Esophagus muscularis mucosa (tissue), 4 donors: ENCODE results near the gene LIMS1. TPM values are rescaled to one million over a fixed set of nuclear protein-coding genes. Genes with fewer than 3 reads are reported as not detected.

Experiments
- DNase-seq: peaks from one replicate; pipeline ENCODE4 v3.0.0-alpha.2; 2017; ENCODE audit errors: extremely low spot score
- H3K27ac ChIP-seq, 4 donors: fragments of 200-600 bp; sonication (generic); replicated peaks in 1 of 4; 1 replicate in 3 of 4; 2 replicates in 1 of 4; pipeline ENCODE4 v1.5.1; 2016 to 2019; ENCODE audit warnings: mild to moderate bottlenecking in 1 of 4
- H3K27me3 ChIP-seq, 4 donors: fragments of 200-600 bp; sonication (generic); one replicate each; pipeline versions ENCODE4 v1.5.1 to v1.6.0; 2016 to 2019
- H3K36me3 ChIP-seq, 4 donors: fragments of 200-600 bp; sonication (generic); one replicate each; pipeline ENCODE4 v1.5.1; 2016 to 2019
- H3K4me1 ChIP-seq, 4 donors: fragments of 200-600 bp; sonication (generic); one replicate each; pipeline ENCODE4 v1.5.1; 2016 to 2019
- H3K4me3 ChIP-seq, 4 donors: fragments of 200-600 bp; sonication (generic); 1 replicate in 2 of 4; 2 replicates in 2 of 4; pipeline ENCODE4 v1.5.1; 2016 to 2019; ENCODE audit warnings: mild to moderate bottlenecking in 4 of 4, moderate library complexity in 1 of 4
- H3K9me3 ChIP-seq, 4 donors: fragments of 200-600 bp; sonication (generic); 1 replicate in 3 of 4; 2 replicates in 1 of 4; pipeline ENCODE4 v1.5.1; 2016 to 2019
- EP300 ChIP-seq: sonication (generic); formaldehyde crosslinking; IDR thresholded peaks from one replicate; pipeline ENCODE4 v1.6.1; 2017; ENCODE audit warnings: antibody characterized with exemption
- POLR2A ChIP-seq: fragments of 450-650 bp; IDR thresholded peaks from one replicate; pipeline ENCODE4 v1.6.1; 2017; ENCODE audit warnings: antibody characterized with exemption, moderate library complexity, mild to moderate bottlenecking, low read depth
- POLR2AphosphoS5 ChIP-seq, 2 donors: sonication (generic); formaldehyde crosslinking; IDR thresholded peaks; one replicate each; pipeline ENCODE4 v1.6.1; 2017; ENCODE audit warnings: antibody characterized with exemption in 2 of 2
- WGBS: methylation state at CpG from one replicate; pipeline ENCODE4 v1.1.5; 2018; 5-methylcytosine and 5-hydroxymethylcytosine counted together
- intact Hi-C: fragments of 100-400 bp; cut with DNase I; formaldehyde crosslinking; loops from one replicate; pipeline ENCODE4 v1.15.1; 2023
- total RNA-seq, 4 donors: library from RNA; depleted of rRNA; stranded (reverse); fragments of >200 nt; gene quantifications; one replicate each; pipeline versions ENCODE4 v1.1.0 to v1.2.1, GENCODE V29; 2016
- TF ChIP-seq, protein P1 (sequence below), 3 experiments: fragments of 200-600 bp in 2 of 3; fragments of 450-650 bp in 1 of 3; sonication (generic) in 2 of 3; IDR thresholded peaks; one replicate each; pipeline ENCODE4 v1.5.1; 2017 to 2019; ENCODE audit warnings: antibody characterized with exemption in 3 of 3, mild to moderate bottlenecking in 2 of 3, moderate library complexity in 1 of 3

The LIMS1 gene, protein sequence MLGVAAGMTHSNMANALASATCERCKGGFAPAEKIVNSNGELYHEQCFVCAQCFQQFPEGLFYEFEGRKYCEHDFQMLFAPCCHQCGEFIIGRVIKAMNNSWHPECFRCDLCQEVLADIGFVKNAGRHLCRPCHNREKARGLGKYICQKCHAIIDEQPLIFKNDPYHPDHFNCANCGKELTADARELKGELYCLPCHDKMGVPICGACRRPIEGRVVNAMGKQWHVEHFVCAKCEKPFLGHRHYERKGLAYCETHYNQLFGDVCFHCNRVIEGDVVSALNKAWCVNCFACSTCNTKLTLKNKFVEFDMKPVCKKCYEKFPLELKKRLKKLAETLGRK
- total RNA-seq = 100 to 1,000 TPM in 3 of 4 donors, 10 to 100 TPM in 1; 71.0 to 141 (median 123) TPM

DNA sequence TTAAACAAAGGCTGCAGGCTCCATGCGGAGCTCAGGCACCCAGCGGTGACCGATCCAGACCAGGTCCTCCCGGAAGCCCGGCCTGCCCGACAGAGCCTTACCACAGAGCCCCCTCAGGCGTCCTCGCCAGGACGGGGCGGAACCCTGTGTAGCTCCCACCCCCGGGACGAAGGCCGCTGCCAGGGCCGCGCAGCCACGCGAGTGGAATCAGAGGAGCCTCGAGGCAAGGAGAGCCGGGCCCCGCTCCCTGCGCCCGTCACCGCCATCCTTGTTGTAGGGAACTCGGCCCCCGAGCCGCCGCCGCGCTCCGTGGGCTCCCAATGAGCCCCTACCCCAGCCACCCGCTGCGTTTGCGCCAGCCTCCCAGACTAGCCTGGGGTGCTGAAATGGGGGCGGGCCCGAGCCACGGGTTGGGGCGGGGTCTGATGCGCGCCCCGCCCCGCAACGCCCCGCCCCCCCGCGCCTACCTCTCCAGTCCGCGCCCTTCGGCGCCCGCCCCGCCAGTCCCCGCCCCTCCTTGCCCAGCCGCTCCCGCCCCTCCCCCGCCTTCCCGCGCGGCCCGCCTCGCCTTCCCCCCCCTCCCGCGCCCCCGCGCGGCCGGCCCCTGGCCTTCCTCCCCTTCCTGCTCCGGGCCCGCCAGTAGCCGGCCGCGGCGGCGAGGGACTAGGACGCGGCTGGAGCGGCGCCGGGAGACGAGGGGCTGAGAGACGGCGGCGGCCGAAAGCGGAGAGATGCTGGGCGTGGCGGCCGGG lies at the start of gene LIMS1:
LIMS1 (plus strand) TSS at position 639 of the 752 bp plus-strand sequence; CDS start at position 732, 93 bp downstream.
- WGBS = 0% methylated on average over 10 of the region's 87 CpGs

GRCh38 chr2:108485253-108485652 lies 49.0 kb upstream of the LIMS1 start:
- no peak for DNase-seq
- H3K27ac ChIP-seq = no peak overlapping the region
- WGBS = 97% methylated on average over 2 of the region's 2 CpGs
- no peaks in the 10 kb centered on the region for H3K27me3 ChIP-seq
- no peak for TF ChIP-seq POLR2A
- no peak for TF ChIP-seq POLR2AphosphoS5 (IDR thresholded peaks at IDR 0.05)
- no peak for TF ChIP-seq EP300
- TF ChIP-seq, protein P1, sequence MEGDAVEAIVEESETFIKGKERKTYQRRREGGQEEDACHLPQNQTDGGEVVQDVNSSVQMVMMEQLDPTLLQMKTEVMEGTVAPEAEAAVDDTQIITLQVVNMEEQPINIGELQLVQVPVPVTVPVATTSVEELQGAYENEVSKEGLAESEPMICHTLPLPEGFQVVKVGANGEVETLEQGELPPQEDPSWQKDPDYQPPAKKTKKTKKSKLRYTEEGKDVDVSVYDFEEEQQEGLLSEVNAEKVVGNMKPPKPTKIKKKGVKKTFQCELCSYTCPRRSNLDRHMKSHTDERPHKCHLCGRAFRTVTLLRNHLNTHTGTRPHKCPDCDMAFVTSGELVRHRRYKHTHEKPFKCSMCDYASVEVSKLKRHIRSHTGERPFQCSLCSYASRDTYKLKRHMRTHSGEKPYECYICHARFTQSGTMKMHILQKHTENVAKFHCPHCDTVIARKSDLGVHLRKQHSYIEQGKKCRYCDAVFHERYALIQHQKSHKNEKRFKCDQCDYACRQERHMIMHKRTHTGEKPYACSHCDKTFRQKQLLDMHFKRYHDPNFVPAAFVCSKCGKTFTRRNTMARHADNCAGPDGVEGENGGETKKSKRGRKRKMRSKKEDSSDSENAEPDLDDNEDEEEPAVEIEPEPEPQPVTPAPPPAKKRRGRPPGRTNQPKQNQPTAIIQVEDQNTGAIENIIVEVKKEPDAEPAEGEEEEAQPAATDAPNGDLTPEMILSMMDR (IDR thresholded peaks at IDR 0.05) = no peak
- H3K9me3 ChIP-seq = no peaks in the 10 kb centered on the region
- intact Hi-C loops = no loop called here
- H3K4me3 ChIP-seq = no peak overlapping the region
- H3K36me3 ChIP-seq = peaks cover 22 to 90% (median 66%) of the 10 kb centered on the region in 4 donors
- H3K4me1 ChIP-seq = no peaks in the 10 kb centered on the region

More for the DNA sequence above, at the start of gene LIMS1:
- DNase-seq = peak; percentile 97
- Histone ChIP-seq H3K27ac (peak within 1 kb of the TSS; percentile 90 to 98 (median 96)), H3K9me3 (no peaks in the 10 kb centered on the region), H3K27me3 (no peaks in the 10 kb centered on the region), H3K36me3 (no peaks in the 10 kb centered on the region), H3K4me3 (peak within 1 kb of the TSS; percentile 64 to 98 (median 82)), H3K4me1 (peaks cover 13 to 41% (median 37%) of the 10 kb centered on the region in 4 donors)
- TF ChIP-seq, protein P1 (IDR thresholded peaks at IDR 0.05) = peak in 2 of 3 experiments; percentile 4 to 20
- TF ChIP-seq EP300 (no peak), POLR2AphosphoS5 (IDR thresholded peaks at IDR 0.05) (peak; percentile 85 to 93), POLR2A (peak; percentile 73)
- intact Hi-C loops = loop anchor here (2.0 kb wide), 1 partner anchor 51 kb away; no protein-coding TSS in a partner anchor

DNA sequence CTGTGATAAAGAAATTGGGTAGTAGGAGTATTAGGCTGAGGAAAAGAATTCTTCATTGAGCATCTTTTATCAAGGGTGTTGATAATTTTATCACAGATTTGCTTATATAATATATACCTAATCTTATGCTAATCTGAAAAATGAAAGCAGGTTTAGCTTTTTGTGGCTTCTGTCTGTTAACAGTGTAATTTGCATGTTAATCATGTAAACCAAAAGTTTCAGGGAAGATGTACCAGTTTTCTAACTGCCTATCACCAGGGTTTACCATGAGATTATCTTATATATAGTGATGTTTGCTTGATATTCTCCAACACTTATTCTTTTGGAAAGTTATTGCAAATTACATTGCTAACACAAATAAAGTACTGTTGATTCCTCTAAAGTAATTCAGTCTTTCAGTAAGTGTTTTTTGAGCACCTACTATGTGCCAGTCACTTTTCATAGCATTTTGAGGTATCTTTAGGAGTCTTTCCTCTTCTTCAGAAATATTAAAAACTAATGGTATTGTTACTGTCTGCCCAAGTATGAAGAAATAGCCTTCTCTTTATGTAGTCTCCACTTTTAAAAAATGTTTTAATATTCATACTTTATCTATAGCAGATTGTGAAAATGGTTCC lies 43.7 kb upstream of the LIMS1 start:
- no peak for DNase-seq
- TF ChIP-seq POLR2A (no peak), POLR2AphosphoS5 (IDR thresholded peaks at IDR 0.05) (no peak), EP300 (no peak)
- TF ChIP-seq, protein P1 (IDR thresholded peaks at IDR 0.05) = no peak
- H3K36me3 ChIP-seq = peaks cover 26 to 82% (median 64%) of the 10 kb centered on the region in 4 donors
- intact Hi-C loops = no loop called here
- no peaks in the 10 kb centered on the region for H3K27me3 ChIP-seq
- no peak overlapping the region for H3K27ac ChIP-seq
- no peaks in the 10 kb centered on the region for H3K4me1 ChIP-seq
- H3K9me3 ChIP-seq = no peaks in the 10 kb centered on the region
- no peak overlapping the region for H3K4me3 ChIP-seq

DNA sequence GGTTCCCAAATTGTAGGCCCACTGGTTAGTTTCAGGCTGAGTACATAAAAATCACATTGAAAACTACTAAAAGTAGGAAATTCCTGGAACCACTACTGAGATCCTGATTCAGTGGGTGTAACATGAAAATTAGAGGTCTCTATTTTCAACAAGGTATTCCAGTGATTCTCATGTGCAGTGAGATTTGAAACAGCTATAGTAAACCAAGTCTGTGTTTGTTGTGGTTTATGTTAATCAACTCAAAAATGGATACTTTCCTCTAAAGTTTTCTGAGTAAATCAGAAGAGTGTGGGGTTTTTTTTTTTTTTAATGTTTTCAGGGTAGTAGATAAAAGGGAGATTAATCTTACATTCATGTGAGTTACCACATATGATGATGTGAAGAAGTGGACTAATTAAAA lies 42.4 kb upstream of the LIMS1 start:
- Histone ChIP-seq H3K9me3 (no peaks in the 10 kb centered on the region), H3K27me3 (no peaks in the 10 kb centered on the region), H3K27ac (no peak overlapping the region), H3K4me1 (no peaks in the 10 kb centered on the region), H3K4me3 (no peak overlapping the region), H3K36me3 (peaks cover 27 to 74% (median 59%) of the 10 kb centered on the region in 4 donors)
- TF ChIP-seq, protein P1 (IDR thresholded peaks at IDR 0.05) = no peak
- TF ChIP-seq POLR2AphosphoS5 (IDR thresholded peaks at IDR 0.05) (no peak), POLR2A (no peak), EP300 (no peak)
- intact Hi-C loops = no loop called here
- DNase-seq = no peak
